Spleen (tissue), 7 donors: ENCODE results near the gene GSG1L.

ENCODE experiments used
- CTCF ChIP-seq, 11 experiments: fragments of 200-600 bp in 7 of 11; fragments of 450-650 bp in 4 of 11; sonication (generic) in 4 of 11; IDR thresholded peaks in 8 of 11; conservative IDR thresholded peaks in 3 of 11; 1 replicate in 7 of 11; 2 replicates in 4 of 11; pipeline versions ENCODE4 v1.4.0 to v1.8.0; 2016 to 2021; ENCODE audit warnings: antibody characterized with exemption in 11 of 11, inconsistent platforms in 4 of 11, mild to moderate bottlenecking in 1 of 11
- POLR2A ChIP-seq, 3 donors: fragments of 450-650 bp; IDR thresholded peaks; one replicate each; pipeline ENCODE4 v1.5.1; 2017; ENCODE audit warnings: antibody characterized with exemption in 3 of 3, mild to moderate bottlenecking in 1 of 3
- POLR2AphosphoS5 ChIP-seq, 3 donors: sonication (generic); formaldehyde crosslinking; IDR thresholded peaks; one replicate each; pipeline ENCODE4 v1.5.1; 2017; ENCODE audit warnings: antibody characterized with exemption in 3 of 3
- donor health status: DM: no; HTN: no; CAD: no; lungs with moderate emphysema.
- donor health status: DM: no; HTN: no; CAD: no.
- donor health status: DM: no; HTN: no; CAD: no.

GRCh38 chr16:27945233-27945973, 118.1 kb downstream of the GSG1L start:
- TF ChIP-seq CTCF (IDR thresholded peaks at IDR 0.05 in 8 of 11, conservative IDR thresholded peaks at IDR 0.05 in 3 of 11) (no peak), POLR2AphosphoS5 (IDR thresholded peaks at IDR 0.05) (no peak), POLR2A (IDR thresholded peaks at IDR 0.05) (no peak)
